Epithelial cell of proximal tubule (primary cell): ENCODE results near the gene RXRA. TPM values are rescaled to one million over a fixed set of nuclear protein-coding genes. Genes with fewer than 3 reads are reported as not detected.

Experiments used
- DNase-seq: peaks from one replicate; pipeline ENCODE4 v3.0.0-alpha.2; 2011; ENCODE audit warnings: low read depth
- H3K4me3 ChIP-seq: 2 replicates; pipeline ENCODE4 v1.5.1; 2011; ENCODE audit warnings: low read depth, mild to moderate bottlenecking, low read length
- CTCF ChIP-seq: conservative IDR thresholded peaks from 2 replicates; pipeline ENCODE4 v1.5.1; 2012; ENCODE audit warnings: low read depth, mild to moderate bottlenecking, low read length
- total RNA-seq: library from RNA; depleted of rRNA; stranded (reverse); fragments of >200 nt; gene quantifications from 2 replicates; pipeline ENCODE4 v1.2.3, GENCODE V29; 2015

The RXRA gene
- total RNA-seq, 1 donor from 2014 or later, result 8.4 TPM

GRCh38 chr9:134355561-134356279 lies 29.5 kb downstream of the RXRA start:
- DNase-seq, result no peak
- no peak overlapping the region for H3K4me3 ChIP-seq
- TF ChIP-seq CTCF, result no peak

- H3K4me3 ChIP-seq, result no peak overlapping the region
- no peak for TF ChIP-seq CTCF
- DNase-seq, result no peak
Measured at GRCh38 chr9:134356496-134357470, 30.5 kb downstream of the RXRA start.

- no peak for TF ChIP-seq CTCF
- no peak for DNase-seq
- no peak overlapping the region for H3K4me3 ChIP-seq
Measured at GRCh38 chr9:134357631-134358025, 31.4 kb downstream of the RXRA start.

- no peak overlapping the region for H3K4me3 ChIP-seq
- DNase-seq, result no peak
- no peak for TF ChIP-seq CTCF
Measured at GRCh38 chr9:134358026-134358661, 31.9 kb downstream of the RXRA start.

GRCh38 chr9:134358662-134359319 lies 32.5 kb downstream of the RXRA start:
- TF ChIP-seq CTCF, result no peak
- no peak for DNase-seq
- no peak overlapping the region for H3K4me3 ChIP-seq

- no peak overlapping the region for H3K4me3 ChIP-seq
- TF ChIP-seq CTCF, result no peak
Measured at GRCh38 chr9:134359493-134360179, 33.4 kb downstream of the RXRA start.

More at GRCh38 chr9:134359493-134360179, 33.4 kb downstream of the RXRA start:
- no peak for DNase-seq
